ENCODE data around the gene NOSIP. TPM values are rescaled to one million over a fixed set of nuclear protein-coding genes. Genes with fewer than 3 reads are reported as not detected.

Gene NOSIP, protein sequence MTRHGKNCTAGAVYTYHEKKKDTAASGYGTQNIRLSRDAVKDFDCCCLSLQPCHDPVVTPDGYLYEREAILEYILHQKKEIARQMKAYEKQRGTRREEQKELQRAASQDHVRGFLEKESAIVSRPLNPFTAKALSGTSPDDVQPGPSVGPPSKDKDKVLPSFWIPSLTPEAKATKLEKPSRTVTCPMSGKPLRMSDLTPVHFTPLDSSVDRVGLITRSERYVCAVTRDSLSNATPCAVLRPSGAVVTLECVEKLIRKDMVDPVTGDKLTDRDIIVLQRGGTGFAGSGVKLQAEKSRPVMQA
- 103 and 121 TPM in 2 replicates for total RNA-seq

DNA sequence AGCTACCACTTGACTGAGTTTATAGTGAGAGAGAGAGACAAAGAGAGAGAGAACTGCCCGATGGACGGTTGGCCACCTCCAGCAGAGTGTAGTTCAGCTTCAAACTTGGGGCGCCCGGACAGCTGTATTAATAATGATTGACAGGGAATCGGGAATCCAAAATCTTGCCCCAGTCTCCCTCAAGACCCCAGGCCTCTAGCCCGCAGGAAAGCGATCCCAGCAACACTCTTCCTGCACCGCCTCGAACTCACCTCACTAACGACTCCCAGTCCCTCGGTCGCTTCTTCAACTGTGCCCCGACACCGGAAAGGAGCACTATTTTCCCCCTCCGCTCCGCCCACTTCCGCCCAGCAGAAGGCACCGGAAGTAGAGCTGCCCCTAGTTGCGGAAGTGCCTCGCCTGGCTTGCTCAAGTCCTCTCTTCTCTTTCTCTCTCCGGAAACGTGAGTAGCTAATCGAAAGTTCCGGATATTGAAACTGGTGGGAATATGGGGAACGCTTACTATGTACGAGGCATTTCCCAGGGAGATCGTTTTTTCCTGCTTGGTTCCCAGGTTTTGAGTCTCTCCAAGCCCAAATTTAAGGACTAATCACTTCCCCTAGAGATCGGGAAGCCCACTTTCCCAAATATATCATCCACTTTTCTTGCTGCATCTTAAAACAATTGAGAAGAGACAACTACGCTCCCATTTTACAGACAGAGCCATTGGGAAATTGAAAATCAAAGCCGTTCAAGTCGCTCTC, at the start of gene NOSIP:
TSS of gene NOSIP (minus strand) at position 293 of the 743 bp plus-strand sequence. CDS start 19,865 bp downstream, outside the sequence.

DNA sequence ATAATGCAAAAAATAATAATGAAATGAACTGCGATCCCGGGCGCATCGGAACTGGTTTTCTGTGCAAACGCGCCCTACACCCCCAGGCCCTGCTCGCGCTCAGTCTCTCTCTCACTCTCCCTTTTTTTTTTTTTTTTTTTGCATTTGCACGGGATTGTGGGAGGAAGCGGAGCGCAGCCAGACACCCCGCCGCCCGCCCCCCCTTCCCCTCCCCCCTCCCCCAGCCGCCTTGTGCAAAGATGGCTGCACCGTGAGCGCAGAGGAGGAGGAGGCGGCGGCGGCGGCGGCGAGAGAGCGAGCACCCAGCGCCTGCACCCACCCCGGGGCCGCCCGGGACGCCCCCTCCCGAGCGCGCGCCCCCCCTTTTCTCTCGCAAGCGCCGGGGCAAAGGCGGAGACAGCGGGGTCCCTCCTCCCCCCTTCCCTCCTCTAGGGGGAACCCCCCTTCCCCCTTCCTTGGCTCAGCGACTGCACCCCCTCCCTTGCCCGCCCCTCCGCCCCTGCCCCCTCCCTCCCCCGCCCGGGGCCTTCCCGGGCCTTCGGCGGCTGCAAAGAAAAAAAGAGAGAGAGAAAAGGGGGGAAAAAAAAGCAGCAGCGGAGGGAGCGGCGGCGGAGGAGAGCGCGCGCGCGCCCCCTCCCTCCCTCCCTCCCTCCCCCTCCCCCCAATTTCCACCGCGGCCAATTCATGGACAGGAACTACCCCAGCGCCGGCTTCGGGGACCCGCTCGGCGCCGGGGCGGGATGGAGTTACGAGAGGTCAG, 10.8 kb upstream of the NOSIP start, which contains the start of gene PRR12:
TSS of gene PRR12 (plus strand) at position 212 of the 760 bp plus-strand sequence. CDS start at position 685, 473 bp downstream.

DNA sequence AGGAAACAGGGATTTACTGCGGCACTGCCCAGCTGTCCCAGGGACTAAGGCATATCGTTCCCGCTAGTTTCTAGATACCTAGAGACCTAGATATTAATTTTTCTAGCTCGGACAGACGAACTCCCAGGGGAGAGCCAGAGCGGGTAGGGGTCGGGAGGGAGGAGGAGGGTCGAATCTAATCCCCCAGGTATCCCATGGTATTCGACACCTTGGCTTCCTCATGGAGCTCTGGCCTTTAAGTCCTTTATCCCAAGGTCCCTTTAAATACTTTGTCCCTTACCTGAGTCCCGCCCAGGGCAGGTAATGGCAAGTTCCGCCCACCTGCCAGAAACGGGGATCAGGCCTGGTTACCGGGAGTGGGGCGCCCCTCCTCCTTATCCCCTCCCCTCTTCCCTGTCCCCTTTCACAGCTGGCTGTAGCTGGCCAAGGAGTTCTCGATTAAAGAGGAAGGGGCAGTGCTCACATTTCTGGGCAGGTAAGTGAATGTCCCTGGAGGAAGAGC, 702 bp upstream of the NOSIP start, which contains the start of gene PRRG2:
TSS of gene PRRG2 (plus strand) at position 310 of the 502 bp plus-strand sequence. CDS start 1,904 bp downstream, outside the sequence.

Other genes with a start within 250 kb of the NOSIP start
- not detected in 2 replicates for gene CD37, start 245.2 kb downstream of the NOSIP start, total RNA-seq
- 43.8 and 64.3 TPM in 2 replicates for gene TEAD2, start 218.1 kb downstream of the NOSIP start, total RNA-seq
- gene DKKL1, start 216.7 kb downstream of the NOSIP start, total RNA-seq = not detected in 2 replicates
- gene KASH5, start 192.3 kb downstream of the NOSIP start, total RNA-seq = not detected in 2 replicates
- not detected in 2 replicates for gene PTH2, start 157.1 kb downstream of the NOSIP start, total RNA-seq
- gene GFY, start 155.2 kb downstream of the NOSIP start, total RNA-seq = not detected in 2 replicates
- 0.15 TPM in 1 of 2 replicates, not detected in the other for gene SLC17A7, start 139.0 kb downstream of the NOSIP start, total RNA-seq
- gene PIH1D1, start 128.7 kb downstream of the NOSIP start, total RNA-seq = 162 and 176 TPM in 2 replicates
- 40.3 and 62.9 TPM in 2 replicates for gene ALDH16A1, start 127.3 kb downstream of the NOSIP start, total RNA-seq
- gene FLT3LG, start 106.3 kb downstream of the NOSIP start, total RNA-seq = 0.32 and 1.8 TPM in 2 replicates
- gene RPL13A, start 92.9 kb downstream of the NOSIP start, total RNA-seq = 1,312 and 3,748 TPM in 2 replicates
- gene RPS11, start 84.1 kb downstream of the NOSIP start, total RNA-seq = 1,938 and 5,232 TPM in 2 replicates
- 48.1 and 62.3 TPM in 2 replicates for gene FCGRT, start 67.9 kb downstream of the NOSIP start, total RNA-seq
- 76.3 and 146 TPM in 2 replicates for gene RCN3, start 52.6 kb downstream of the NOSIP start, total RNA-seq
- 1.3 and 1.4 TPM in 2 replicates for gene PRRG2, start 760 bp upstream of the NOSIP start, total RNA-seq
- gene PRR12, start 10.6 kb upstream of the NOSIP start, total RNA-seq = 1.4 and 1.6 TPM in 2 replicates
- 43.5 and 48.4 TPM in 2 replicates for gene RRAS, start 59.6 kb upstream of the NOSIP start, total RNA-seq
- 8.2 and 11.7 TPM in 2 replicates for gene SCAF1, start 61.7 kb upstream of the NOSIP start, total RNA-seq
- 48.8 and 53.9 TPM in 2 replicates for gene IRF3, start 85.3 kb upstream of the NOSIP start, total RNA-seq
- gene BCL2L12, start 85.4 kb upstream of the NOSIP start, total RNA-seq = 7.0 and 7.5 TPM in 2 replicates
- gene PRMT1, start 96.7 kb upstream of the NOSIP start, total RNA-seq = 536 and 608 TPM in 2 replicates
- gene ADM5, start 109.0 kb upstream of the NOSIP start, total RNA-seq = 0.32 and 0.91 TPM in 2 replicates
- gene CPT1C, start 110.6 kb upstream of the NOSIP start, total RNA-seq = 13.0 and 19.5 TPM in 2 replicates
- not detected in 2 replicates for gene TSKS, start 182.8 kb upstream of the NOSIP start, total RNA-seq
- 33.1 and 37.7 TPM in 2 replicates for gene AP2A1, start 186.4 kb upstream of the NOSIP start, total RNA-seq
- gene FUZ, start 232.7 kb upstream of the NOSIP start, total RNA-seq = 23.7 and 31.9 TPM in 2 replicates
- 11.0 and 14.1 TPM in 2 replicates for gene MED25, start 237.7 kb upstream of the NOSIP start, total RNA-seq